ENCODE data around the gene ANKS1B. TPM values are rescaled to one million over a fixed set of nuclear protein-coding genes. Genes with fewer than 3 reads are reported as not detected.

Gene ANKS1B
- total RNA-seq, 1 donor from 2014 or later: 2.4 TPM

DNA sequence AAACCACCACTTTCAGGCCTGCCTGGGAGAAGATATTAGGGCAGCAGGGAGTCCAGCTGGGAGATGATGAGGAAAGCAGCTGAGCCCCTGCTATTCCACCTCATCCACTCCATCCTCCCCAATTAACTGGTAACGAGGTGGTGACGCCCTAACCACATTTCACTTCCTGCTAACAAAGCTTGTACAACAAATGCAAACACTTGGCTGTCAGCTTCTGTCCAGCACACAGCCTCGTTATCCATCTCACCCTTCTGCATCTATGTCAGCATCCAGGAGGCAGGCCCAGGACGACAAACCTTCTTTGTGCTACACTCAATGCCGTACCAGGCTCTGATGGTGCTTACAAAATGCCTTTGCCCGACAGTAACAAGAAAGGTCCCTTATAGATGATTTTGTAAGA lies 1114.2 kb downstream of the ANKS1B start:
- Histone ChIP-seq H3K9ac (ENCODE audit: low read length) (no peak overlapping the region), H3K4me1 (ENCODE audit: insufficient read depth, low read length) (no peaks in the 10 kb centered on the region), H3K79me2 (ENCODE audit: insufficient read depth, low read length) (no peaks in the 10 kb centered on the region), H3K27me3 (ENCODE audit: insufficient read depth, low read length) (no peaks in the 10 kb centered on the region), H3K36me3 (ENCODE audit: insufficient read depth, low read length) (no peaks in the 10 kb centered on the region), H3K27ac (ENCODE audit: low read depth, low read length) (no peak overlapping the region), H3K9me3 (ENCODE audit: insufficient read depth, low read depth, low read length) (no peaks in the 10 kb centered on the region), H3K4me3 (ENCODE audit: insufficient read depth, low read depth, low read length) (no peak overlapping the region), H4K20me1 (ENCODE audit: insufficient read depth, low read length) (no peaks in the 10 kb centered on the region), H3K4me2 (ENCODE audit: low read length) (no peak overlapping the region), H2AFZ (ENCODE audit: low read depth, low read length) (no peak overlapping the region)
- Mint-ChIP-seq H3K36me3 (ENCODE audit: low read depth, unreplicated experiment) (peaks cover 2% of the 10 kb centered on the region), H3K9me3 (ENCODE audit: unreplicated experiment) (peaks cover 8% of the 10 kb centered on the region), H3K27ac (ENCODE audit: unreplicated experiment) (no peak overlapping the region), H3K27me3 (ENCODE audit: low read depth, unreplicated experiment) (no peaks in the 10 kb centered on the region), H3K4me1 (ENCODE audit: low read depth, unreplicated experiment) (peaks cover 4% of the 10 kb centered on the region), H3K4me3 (ENCODE audit: unreplicated experiment) (no peak overlapping the region)
- TF ChIP-seq EZH2 (IDR thresholded peaks at IDR 0.05; ENCODE audit: insufficient read depth, low read length): no peak
- TF ChIP-seq, protein P1, sequence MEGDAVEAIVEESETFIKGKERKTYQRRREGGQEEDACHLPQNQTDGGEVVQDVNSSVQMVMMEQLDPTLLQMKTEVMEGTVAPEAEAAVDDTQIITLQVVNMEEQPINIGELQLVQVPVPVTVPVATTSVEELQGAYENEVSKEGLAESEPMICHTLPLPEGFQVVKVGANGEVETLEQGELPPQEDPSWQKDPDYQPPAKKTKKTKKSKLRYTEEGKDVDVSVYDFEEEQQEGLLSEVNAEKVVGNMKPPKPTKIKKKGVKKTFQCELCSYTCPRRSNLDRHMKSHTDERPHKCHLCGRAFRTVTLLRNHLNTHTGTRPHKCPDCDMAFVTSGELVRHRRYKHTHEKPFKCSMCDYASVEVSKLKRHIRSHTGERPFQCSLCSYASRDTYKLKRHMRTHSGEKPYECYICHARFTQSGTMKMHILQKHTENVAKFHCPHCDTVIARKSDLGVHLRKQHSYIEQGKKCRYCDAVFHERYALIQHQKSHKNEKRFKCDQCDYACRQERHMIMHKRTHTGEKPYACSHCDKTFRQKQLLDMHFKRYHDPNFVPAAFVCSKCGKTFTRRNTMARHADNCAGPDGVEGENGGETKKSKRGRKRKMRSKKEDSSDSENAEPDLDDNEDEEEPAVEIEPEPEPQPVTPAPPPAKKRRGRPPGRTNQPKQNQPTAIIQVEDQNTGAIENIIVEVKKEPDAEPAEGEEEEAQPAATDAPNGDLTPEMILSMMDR (IDR thresholded peaks at IDR 0.05; ENCODE audit: insufficient read depth, low read depth, low read length): no peak
- DNase-seq (ENCODE audit: low read depth): no peak
- no peak for FAIRE-seq

DNA sequence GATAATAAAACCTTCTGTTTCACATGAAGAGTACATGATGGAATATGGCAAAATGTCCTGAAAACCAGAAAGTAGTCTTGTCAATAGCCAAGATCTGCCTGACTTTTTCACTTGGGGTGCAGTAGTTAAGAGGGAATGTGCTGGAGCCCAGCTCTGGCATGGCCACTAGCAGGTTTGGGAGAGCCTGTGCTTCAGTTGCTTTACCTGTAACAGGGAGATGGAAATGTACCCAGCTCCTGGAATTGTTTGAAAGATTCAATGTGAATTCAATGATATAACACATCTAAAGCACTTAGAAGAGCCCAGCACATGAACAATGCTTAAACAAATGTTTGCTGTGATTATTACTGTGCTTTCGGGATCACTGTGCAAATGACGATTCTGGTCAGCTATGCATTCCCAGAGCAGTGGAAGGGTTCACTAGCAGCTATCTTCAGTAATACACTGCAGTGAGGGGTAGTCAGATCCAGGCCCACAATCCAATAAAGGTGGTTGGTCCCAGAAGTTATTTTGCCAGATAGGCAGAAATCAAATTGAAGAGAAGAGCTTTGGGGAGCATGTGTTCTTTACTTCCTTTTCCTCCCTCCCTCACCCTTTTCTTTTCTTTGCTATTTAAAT lies 1114.7 kb downstream of the ANKS1B start:
- H3K27ac Mint-ChIP-seq (ENCODE audit: unreplicated experiment): no peak overlapping the region
- no peaks in the 10 kb centered on the region for H4K20me1 ChIP-seq (ENCODE audit: insufficient read depth, low read length)
- H3K4me2 ChIP-seq (ENCODE audit: low read length): no peak overlapping the region
- no peaks in the 10 kb centered on the region for H3K36me3 ChIP-seq (ENCODE audit: insufficient read depth, low read length)
- no peaks in the 10 kb centered on the region for H3K4me1 ChIP-seq (ENCODE audit: insufficient read depth, low read length)
- no peak overlapping the region for H3K9ac ChIP-seq (ENCODE audit: low read length)
- no peak overlapping the region for H2AFZ ChIP-seq (ENCODE audit: low read depth, low read length)
- TF ChIP-seq, protein P1 (IDR thresholded peaks at IDR 0.05; ENCODE audit: insufficient read depth, low read depth, low read length): no peak
- no peak for TF ChIP-seq EZH2 (IDR thresholded peaks at IDR 0.05; ENCODE audit: insufficient read depth, low read length)
- no peak overlapping the region for H3K4me3 Mint-ChIP-seq (ENCODE audit: unreplicated experiment)
- no peaks in the 10 kb centered on the region for H3K27me3 Mint-ChIP-seq (ENCODE audit: low read depth, unreplicated experiment)
- DNase-seq (ENCODE audit: low read depth): no peak
- no peak overlapping the region for H3K4me3 ChIP-seq (ENCODE audit: insufficient read depth, low read depth, low read length)
- no peaks in the 10 kb centered on the region for H3K27me3 ChIP-seq (ENCODE audit: insufficient read depth, low read length)
- no peaks in the 10 kb centered on the region for H3K79me2 ChIP-seq (ENCODE audit: insufficient read depth, low read length)
- no peaks in the 10 kb centered on the region for H3K9me3 ChIP-seq (ENCODE audit: insufficient read depth, low read depth, low read length)
- no peak for FAIRE-seq
- no peak overlapping the region for H3K27ac ChIP-seq (ENCODE audit: low read depth, low read length)
- peaks cover 8% of the 10 kb centered on the region for H3K9me3 Mint-ChIP-seq (ENCODE audit: unreplicated experiment)
- H3K36me3 Mint-ChIP-seq (ENCODE audit: low read depth, unreplicated experiment): peaks cover 2% of the 10 kb centered on the region
- H3K4me1 Mint-ChIP-seq (ENCODE audit: low read depth, unreplicated experiment): peaks cover 4% of the 10 kb centered on the region

DNA sequence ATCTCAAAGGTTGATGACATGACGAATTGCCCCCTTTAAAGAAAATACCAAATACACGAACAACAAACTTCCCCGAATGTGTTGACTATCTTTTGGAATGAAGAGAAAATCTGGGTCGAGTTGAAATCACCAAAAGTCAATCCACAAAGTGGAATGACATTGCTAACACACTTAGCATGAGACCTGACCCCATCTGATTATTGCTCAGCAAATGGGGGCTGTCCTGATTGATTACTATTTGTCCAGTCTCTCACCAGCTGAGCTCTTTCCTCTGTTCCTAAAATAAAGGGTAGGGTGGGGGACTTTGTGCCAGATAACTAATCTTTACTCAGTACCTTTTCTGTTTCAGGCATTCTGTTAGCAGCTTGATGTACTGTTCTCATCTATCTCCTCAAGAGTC lies 1116.2 kb downstream of the ANKS1B start:
- Histone ChIP-seq H3K9ac (ENCODE audit: low read length) (no peak overlapping the region), H3K27me3 (ENCODE audit: insufficient read depth, low read length) (no peaks in the 10 kb centered on the region), H3K27ac (ENCODE audit: low read depth, low read length) (no peak overlapping the region), H3K9me3 (ENCODE audit: insufficient read depth, low read depth, low read length) (no peaks in the 10 kb centered on the region), H3K4me3 (ENCODE audit: insufficient read depth, low read depth, low read length) (no peak overlapping the region), H3K36me3 (ENCODE audit: insufficient read depth, low read length) (no peaks in the 10 kb centered on the region), H2AFZ (ENCODE audit: low read depth, low read length) (no peak overlapping the region), H4K20me1 (ENCODE audit: insufficient read depth, low read length) (no peaks in the 10 kb centered on the region), H3K79me2 (ENCODE audit: insufficient read depth, low read length) (no peaks in the 10 kb centered on the region), H3K4me2 (ENCODE audit: low read length) (no peak overlapping the region), H3K4me1 (ENCODE audit: insufficient read depth, low read length) (no peaks in the 10 kb centered on the region)
- TF ChIP-seq EZH2 (IDR thresholded peaks at IDR 0.05; ENCODE audit: insufficient read depth, low read length): no peak
- Mint-ChIP-seq H3K27me3 (ENCODE audit: low read depth, unreplicated experiment) (no peaks in the 10 kb centered on the region), H3K36me3 (ENCODE audit: low read depth, unreplicated experiment) (peaks cover 2% of the 10 kb centered on the region), H3K27ac (ENCODE audit: unreplicated experiment) (no peak overlapping the region), H3K4me3 (ENCODE audit: unreplicated experiment) (no peak overlapping the region), H3K4me1 (ENCODE audit: low read depth, unreplicated experiment) (peaks cover 4% of the 10 kb centered on the region), H3K9me3 (ENCODE audit: unreplicated experiment) (peaks cover 8% of the 10 kb centered on the region)
- FAIRE-seq: no peak
- DNase-seq (ENCODE audit: low read depth): no peak
